Progenitor cell of endocrine pancreas (in vitro differentiated cells): Measurements from ENCODE around the gene PRKAR1B. TPM values are rescaled to one million over a fixed set of nuclear protein-coding genes. Genes with fewer than 3 reads are reported as not detected.

Source experiments
- DNase-seq: peaks from one replicate; pipeline ENCODE4 v3.0.0; 2021; ENCODE audit warnings: low spot score; ENCODE audit not compliant: unreplicated experiment
- H3K27ac Mint-ChIP-seq: 2 replicates; pipeline ENCODE4 v1.8.0; 2021; ENCODE audit warnings: mild to moderate bottlenecking, moderate library complexity, mixed read lengths
- H3K27me3 Mint-ChIP-seq: 2 replicates; pipeline ENCODE4 v1.8.0; 2021; ENCODE audit warnings: mixed read lengths
- H3K36me3 Mint-ChIP-seq: 2 replicates; pipeline ENCODE4 v1.8.0; 2022; ENCODE audit warnings: mixed read lengths; ENCODE audit not compliant: insufficient read depth
- H3K4me1 Mint-ChIP-seq: 2 replicates; pipeline ENCODE4 v1.8.0; 2021; ENCODE audit warnings: low read depth, mixed read lengths
- H3K4me3 Mint-ChIP-seq: 2 replicates; pipeline ENCODE4 v1.8.0; 2021; ENCODE audit warnings: low read depth, mild to moderate bottlenecking, moderate library complexity, mixed read lengths
- H3K9me3 Mint-ChIP-seq: 2 replicates; pipeline ENCODE4 v1.8.0; 2021; ENCODE audit warnings: low read depth, mixed read lengths
- CTCF ChIP-seq: fragments of 200-600 bp; sonication (generic); IDR thresholded peaks from one replicate; pipeline ENCODE4 v1.5.0; 2021; ENCODE audit warnings: antibody characterized with exemption, mild to moderate bottlenecking; ENCODE audit not compliant: unreplicated experiment
- total RNA-seq: library from RNA; stranded (reverse); gene quantifications from 2 replicates; pipeline ENCODE4 v1.2.1, GENCODE V29; 2021

PRKAR1B gene
- total RNA-seq, 1 donor from 2014 or later: 54.2 TPM

GRCh38 chr7:749140-749551 lies 22.1 kb upstream of the PRKAR1B start:
- Mint-ChIP-seq H3K27me3 (no peaks in the 10 kb centered on the region), H3K36me3 (peaks cover 17% of the 10 kb centered on the region)

GRCh38 chr7:748446-748845 lies 21.4 kb upstream of the PRKAR1B start:
- Mint-ChIP-seq H3K4me1 (no peaks in the 10 kb centered on the region), H3K4me3 (no peak overlapping the region), H3K27ac (no peak overlapping the region), H3K36me3 (peaks cover 19% of the 10 kb centered on the region), H3K9me3 (no peaks in the 10 kb centered on the region), H3K27me3 (no peaks in the 10 kb centered on the region)
- DNase-seq: no peak
- TF ChIP-seq CTCF: no peak

More at GRCh38 chr7:749140-749551, 22.1 kb upstream of the PRKAR1B start:
- DNase-seq: no peak
- TF ChIP-seq CTCF: no peak
- Mint-ChIP-seq H3K9me3 (no peaks in the 10 kb centered on the region), H3K4me1 (no peaks in the 10 kb centered on the region), H3K27ac (no peak overlapping the region), H3K4me3 (no peak overlapping the region)

- Mint-ChIP-seq H3K4me3 (no peak overlapping the region), H3K27me3 (no peaks in the 10 kb centered on the region), H3K9me3 (no peaks in the 10 kb centered on the region), H3K27ac (no peak overlapping the region), H3K36me3 (peaks cover 21% of the 10 kb centered on the region), H3K4me1 (no peaks in the 10 kb centered on the region)
- no peak for DNase-seq
- no peak for TF ChIP-seq CTCF
Observed at GRCh38 chr7:747186-747585, 20.1 kb upstream of the PRKAR1B start.

GRCh38 chr7:746155-747061 lies 19.3 kb upstream of the PRKAR1B start:
- Mint-ChIP-seq H3K27me3 (no peaks in the 10 kb centered on the region), H3K36me3 (peaks cover 22% of the 10 kb centered on the region), H3K9me3 (no peaks in the 10 kb centered on the region), H3K4me1 (no peaks in the 10 kb centered on the region), H3K27ac (peak overlapping the region; percentile 52), H3K4me3 (no peak overlapping the region)
- no peak for DNase-seq
- no peak for TF ChIP-seq CTCF

GRCh38 chr7:745431-746154 lies 18.5 kb upstream of the PRKAR1B start:
- no peak overlapping the region for H3K4me3 Mint-ChIP-seq
- H3K4me1 Mint-ChIP-seq: no peaks in the 10 kb centered on the region
- H3K36me3 Mint-ChIP-seq: peaks cover 25% of the 10 kb centered on the region
- TF ChIP-seq CTCF: no peak
- no peak overlapping the region for H3K27ac Mint-ChIP-seq
- no peak for DNase-seq
- no peaks in the 10 kb centered on the region for H3K27me3 Mint-ChIP-seq
- H3K9me3 Mint-ChIP-seq: no peaks in the 10 kb centered on the region
